CD4-positive, alpha-beta T cell treated with Interleukin-17A for 4 hours (primary cell): Measurements from ENCODE around the gene DMRTC1B.
"Not testable (repeated sequence)": the region's sequence is repeated elsewhere in the genome, so short reads cannot be mapped to it uniquely, and the experiment has no call there.

Experiments used
- DNase-seq: peaks from one replicate; pipeline ENCODE4 v3.0.0-alpha.2; 2020; ENCODE audit warnings: mixed read lengths

The DMRTC1B gene, protein sequence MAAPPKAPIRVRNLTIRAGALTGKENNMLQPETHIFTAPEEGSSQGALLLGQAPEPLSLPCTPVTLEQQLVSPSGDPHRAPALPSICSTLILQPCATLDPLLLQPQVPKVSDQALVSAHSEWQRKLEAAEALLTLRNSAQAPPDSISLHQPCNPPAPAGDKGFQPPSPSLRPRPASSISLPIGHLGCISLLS

DNA sequence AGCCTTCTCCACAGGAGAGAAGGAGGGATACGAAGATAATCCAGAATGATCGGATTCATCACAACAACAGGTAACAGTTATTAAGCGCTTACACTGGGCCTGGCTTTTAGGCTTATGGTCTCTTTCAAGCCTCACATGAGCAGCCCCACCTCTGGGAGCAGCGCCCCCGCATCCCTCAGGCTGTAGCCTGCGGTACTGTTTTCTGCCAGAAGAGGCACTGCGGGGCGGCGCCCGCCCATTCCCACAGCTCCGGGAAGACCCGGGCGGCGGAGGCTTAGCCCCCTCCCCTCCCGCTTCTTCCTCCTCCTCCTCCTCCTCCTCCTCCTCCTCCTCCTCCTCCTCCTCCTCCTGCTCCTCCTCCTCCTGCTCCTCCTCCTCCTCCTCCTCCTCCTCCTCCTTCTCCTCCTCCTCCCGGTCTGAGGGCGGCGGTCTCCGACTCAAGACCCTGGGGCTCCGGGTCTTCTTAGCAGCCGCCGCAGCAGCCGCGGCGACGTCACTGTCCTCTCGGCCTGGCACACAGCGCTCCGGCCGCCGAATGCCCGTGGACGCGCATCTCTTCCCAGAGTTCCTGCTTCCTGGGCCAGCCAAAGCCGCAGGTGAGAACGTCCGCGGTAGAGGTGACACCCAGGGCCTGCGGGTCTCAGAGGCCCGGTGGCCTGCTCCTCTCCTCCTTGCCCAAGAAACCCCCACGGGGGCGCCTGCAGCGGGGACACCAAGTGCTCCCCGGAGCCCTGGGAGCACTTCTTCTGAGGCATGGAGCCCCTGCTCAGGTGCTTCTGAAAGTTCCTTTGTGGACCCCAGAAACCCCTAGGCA is at the start of gene DMRTC1B:
Gene DMRTC1B, plus strand, starts transcription at position 238 of the 814 bp plus-strand sequence. CDS start 68,246 bp downstream, outside the sequence.
- not testable (repeated sequence) for DNase-seq

DNA sequence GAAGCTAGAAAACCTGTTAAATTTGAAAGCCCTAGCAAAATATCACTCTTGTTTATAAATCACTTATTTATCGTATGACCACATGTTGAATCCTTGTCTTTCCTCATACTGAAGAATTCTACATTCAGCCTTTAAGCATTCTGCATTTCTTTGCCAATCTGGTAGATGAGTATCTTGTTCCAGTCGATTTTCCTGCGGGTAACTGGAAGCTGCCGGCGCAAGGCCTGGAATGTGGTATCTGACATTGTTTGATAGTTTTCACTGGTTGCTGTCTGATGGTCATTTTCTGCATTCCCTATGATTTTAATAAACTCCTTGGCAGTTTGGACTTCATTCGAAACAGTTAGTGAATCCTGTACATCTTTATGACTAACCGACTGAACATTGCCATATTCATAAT is 48.8 kb upstream of the DMRTC1B start:
- no peak for DNase-seq

DNA sequence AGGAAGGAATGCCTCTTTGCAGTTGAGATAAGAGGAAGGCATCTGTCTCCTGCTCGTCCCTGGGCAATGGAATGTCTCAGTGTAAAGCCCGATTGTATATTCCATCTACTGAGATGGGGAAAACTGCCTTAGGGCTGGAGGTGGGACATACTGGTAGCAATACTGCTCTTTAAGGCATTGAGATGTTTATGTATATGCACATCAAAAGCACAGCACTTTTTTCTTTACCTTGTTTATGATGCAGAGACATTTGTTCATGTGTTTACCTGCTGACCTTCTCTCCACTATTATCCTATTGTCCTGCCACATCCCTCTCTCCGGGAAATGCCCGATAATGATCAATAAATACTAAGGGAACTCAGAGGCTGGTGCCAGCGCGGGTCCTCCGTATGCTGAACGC is 43.1 kb upstream of the DMRTC1B start:
- DNase-seq, result not testable (repeated sequence)

DNA sequence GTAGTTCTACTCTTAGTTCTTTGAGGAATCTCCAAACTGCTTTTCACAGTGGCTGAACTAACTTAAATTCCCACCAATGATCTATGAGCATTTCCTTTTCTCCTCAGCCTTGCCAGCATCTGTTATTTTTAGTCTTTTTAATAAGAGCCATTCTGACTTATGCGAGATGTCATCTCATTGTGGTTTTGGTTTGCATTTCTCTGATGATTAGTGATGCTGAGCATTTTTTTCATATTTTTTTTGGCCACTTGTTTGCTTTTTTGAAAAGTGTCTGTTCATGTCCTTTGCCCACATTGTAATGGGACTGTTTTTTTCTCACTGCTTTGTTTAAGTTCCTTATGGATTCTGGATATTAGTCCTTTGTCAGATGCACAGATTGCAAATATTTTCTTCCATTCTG is 41.1 kb upstream of the DMRTC1B start:
- DNase-seq, result no peak

DNA sequence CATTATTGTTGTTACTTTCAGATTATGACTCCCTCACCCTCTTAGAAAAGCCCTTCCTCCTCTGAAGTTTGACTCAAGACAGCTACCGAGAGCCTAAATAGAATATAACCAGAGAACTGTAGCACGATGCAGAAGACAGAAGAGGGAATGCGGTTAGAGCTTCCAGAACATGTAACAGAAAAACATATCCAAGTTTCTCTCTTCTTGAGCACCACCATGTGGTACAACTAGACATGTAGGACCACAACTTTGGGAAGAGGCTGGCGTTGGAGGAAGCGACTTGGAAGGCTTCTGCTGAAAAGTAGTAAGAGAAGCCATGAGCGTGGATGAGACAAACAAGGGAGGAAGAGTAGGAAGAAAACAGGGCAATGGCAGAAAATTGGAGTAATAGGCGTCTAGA is 31.1 kb upstream of the DMRTC1B start:
- DNase-seq, result not testable (repeated sequence)

DNA sequence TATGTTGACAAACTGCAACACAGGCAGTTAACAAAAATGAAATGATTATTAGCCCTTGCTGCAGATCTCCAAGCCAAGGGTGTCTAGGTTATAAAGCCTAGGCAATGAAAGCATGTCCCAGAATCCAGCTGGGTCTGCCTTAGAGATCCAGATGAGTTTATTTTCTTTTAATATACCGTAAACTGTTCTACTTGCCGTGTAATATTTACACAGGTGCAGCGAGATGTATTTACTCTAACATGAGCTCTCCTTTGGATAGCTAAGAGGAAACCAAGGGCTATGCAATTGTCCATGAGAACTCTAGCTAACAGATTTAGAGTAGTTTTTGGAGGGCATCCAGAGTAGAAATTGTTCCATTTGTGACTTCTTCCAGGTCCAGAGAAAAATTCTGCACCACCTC is 28.1 kb upstream of the DMRTC1B start:
- not testable (repeated sequence) for DNase-seq

DNA sequence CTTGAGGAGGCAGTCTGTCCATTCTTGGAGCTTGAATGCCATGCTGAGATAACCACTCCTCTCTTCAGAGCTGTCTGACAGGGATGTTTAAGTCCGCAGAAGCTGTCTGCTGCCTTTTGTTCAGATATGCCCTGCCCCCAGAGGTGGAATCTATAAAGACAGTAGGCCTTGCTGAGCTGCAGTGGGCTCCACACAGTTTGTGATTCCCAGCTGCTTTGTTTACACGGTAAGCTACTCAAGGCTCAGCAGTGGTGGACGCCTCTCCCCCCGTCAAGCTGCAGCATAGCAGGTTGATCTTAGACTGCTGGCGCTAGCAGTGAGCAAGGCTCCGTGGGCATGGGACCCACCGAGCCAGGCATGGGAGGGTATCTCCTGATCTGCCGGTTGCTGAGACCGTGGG is 16.2 kb upstream of the DMRTC1B start:
- not testable (repeated sequence) for DNase-seq

DNA sequence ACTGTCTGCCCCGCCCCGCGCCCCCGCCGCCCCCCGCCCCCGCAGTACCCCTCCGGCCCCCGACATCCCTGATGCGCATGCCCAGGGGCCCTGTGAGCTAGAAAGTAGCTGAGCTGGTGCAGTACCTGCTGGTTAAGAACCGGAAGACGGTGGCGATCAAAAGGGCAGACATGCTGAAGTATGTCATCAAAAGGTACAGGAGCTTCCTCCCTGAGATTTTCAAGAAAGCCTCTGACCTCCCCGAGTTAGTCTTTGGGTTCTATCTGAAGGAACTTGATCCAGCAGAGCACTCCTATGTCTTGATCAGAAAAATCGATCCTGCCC is 739 bp downstream of the DMRTC1B start:
- DNase-seq, result not testable (repeated sequence)

DNA sequence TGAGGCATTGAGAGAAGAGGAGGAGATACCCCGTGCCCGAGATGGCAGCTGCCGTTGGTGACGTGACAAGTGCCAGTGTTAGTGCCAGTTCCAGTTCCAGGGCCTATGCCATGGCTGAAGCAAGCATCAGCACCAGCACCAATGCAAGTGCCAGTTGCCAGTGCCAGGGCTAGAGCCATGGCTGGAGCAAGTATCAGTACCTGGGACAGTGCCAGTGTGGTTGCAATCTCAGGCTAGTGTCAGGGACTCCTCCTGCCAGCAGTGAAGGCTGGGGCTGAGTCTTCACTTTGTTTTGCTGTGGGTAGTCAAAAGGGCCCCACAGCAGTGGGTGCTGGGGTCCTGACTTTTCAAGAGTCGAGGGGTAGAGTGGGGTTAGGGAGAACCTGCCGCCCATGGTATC is 1.5 kb downstream of the DMRTC1B start:
- DNase-seq, result not testable (repeated sequence)

DNA sequence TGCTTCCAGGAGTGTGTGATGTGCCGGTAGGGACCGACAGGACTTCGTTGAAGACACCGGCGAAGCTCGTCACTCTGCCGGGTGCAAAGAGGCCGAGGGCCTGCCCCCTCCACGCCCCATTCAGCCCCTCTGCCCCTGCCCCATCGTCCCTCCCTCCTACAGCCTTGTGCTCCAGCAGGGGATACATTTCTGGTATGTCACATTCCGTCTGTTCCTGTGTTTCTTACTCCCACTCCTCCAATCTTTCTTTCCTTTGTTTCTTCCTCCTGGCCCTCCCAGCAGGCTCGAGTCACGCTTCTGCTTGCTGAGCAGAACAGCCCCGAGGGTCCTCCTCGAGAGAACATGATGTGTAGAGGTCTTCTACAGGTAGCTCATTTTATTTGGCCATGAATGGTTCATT is 5.9 kb downstream of the DMRTC1B start, which contains the start of gene FAM236B:
Gene FAM236B, minus strand, starts transcription at position 101 of the 400 bp plus-strand sequence. Its CDS starts 100 bp downstream, at position 1.
- not testable (repeated sequence) for DNase-seq

DNA sequence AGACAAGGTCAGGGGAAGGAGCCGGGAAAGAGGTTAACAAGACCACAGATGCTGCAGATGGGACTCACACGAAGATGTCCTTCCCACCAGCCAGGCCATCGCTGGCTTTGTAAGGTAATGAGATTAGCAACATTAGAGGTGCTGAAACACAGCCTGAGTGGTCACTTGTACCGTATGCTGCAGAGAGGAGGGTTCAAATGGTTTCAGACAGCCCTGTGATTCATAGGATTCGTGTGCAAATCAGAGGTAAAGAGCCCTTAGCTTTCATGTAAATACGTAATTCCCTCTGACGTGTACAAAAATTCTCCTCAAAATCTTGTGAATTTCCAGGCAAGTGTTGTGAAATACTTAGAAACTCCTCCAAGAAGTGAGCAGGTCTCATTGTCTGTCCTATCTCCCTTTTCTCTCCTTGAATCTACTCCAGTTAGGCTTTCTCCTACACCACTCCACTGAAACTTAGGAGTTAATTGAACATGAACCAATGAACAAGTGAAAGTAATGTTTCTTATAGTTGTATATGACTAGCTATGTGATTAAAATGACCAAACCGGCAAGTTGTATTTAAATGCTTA is 6.8 kb downstream of the DMRTC1B start:
- DNase-seq, result not testable (repeated sequence)

DNA sequence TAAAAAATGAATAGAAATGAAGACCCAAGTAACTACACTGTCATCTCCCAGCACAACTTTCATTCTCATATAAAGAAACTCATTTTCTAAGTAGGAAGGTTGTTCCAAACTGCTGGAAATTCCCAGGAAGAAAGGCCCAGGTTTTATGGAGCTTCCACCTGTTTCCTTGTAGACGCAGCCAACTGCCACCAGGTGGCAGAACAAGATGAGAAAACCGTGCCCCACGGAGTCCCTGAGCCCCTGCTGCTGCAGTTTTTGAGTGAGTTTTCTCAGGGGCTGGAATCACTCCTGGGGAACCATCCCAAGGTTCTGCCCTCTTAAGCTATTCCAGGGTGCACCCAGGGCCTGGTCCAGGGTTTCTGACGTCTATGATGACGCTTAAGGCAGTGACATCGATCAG is 7.3 kb downstream of the DMRTC1B start:
- not testable (repeated sequence) for DNase-seq

DNA sequence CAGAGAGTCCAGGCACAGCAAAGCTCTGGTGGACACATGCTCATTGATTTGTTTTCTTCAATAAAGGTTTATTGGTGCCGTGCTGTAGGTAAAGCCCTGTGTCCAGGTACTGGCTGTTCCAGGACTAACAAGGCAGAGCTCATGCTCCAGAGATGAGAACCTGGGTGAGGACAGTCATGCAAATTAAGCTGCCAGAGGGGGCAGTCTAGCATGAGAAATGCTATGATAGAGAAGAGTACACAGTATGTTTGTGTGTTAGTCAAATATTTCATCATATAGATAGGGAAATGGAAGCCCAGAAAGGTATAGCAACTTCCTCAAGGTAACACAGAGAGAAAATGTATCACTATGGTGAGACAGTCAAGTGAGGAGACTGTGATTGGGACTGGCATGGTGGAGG is 11.5 kb downstream of the DMRTC1B start:
- DNase-seq, result not testable (repeated sequence)

DNA sequence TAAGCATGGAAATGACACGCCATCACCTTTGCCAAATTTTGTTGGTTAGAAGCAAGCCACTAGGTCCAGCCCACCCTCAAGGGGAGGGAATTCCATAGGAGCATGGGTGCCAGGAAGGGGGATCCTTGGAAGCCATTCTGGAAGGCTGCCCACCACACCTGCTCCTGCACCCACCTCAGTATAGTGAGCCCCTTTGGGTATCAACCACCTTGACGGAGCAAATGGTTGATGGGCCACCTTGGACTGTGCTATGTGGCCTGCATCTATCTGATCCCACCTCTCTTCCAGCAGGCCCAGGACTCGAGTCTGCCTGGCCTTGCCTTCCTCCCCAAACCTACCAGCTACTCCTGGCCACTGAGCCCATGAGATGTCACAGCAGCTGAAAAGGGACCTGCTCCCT is 13.7 kb downstream of the DMRTC1B start:
- DNase-seq, result not testable (repeated sequence)

DNA sequence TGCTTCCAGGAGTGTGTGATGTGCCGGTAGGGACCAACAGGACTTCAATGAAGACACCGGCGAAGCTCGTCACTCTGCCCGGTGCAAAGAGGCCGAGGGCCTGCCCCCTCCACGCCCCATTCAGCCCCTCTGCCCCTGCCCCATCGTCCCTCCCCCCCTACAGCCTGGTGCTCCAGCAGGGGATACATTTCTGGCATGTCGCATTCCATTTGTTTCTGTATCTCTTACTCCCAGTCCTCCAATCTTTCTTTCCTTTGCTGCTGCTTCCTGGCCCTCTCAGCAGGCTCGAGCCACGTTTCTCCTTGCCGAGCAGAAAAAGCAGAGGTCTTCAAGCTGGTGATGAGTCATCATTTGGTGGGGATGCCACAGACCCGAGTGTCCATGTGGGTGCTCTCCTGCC is 31.4 kb downstream of the DMRTC1B start, which contains the start of gene FAM236D:
Gene FAM236D, minus strand, starts transcription at position 101 of the 400 bp plus-strand sequence. Its CDS starts 100 bp downstream, at position 1.
- DNase-seq, result not testable (repeated sequence)

DNA sequence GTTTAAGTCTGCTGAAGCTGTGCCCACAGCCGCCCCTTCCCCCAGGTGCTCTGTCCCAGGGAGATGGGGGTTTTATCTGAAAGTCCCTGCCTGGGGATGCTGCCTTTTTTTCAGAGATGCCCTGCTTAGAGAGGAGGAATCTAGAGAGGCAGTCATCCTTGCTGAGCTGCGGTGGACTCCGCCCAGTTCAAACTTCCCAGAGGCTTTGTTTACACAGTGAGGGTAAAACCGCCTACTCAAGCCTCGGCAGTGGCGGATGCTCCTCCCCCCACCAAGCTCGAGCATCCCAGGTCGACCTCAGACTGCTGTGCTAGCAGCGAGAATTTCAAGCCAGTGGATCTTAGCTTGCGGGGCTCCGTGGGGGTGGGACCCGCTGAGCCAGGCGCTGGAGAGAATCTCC is 54.0 kb downstream of the DMRTC1B start:
- not testable (repeated sequence) for DNase-seq

DNA sequence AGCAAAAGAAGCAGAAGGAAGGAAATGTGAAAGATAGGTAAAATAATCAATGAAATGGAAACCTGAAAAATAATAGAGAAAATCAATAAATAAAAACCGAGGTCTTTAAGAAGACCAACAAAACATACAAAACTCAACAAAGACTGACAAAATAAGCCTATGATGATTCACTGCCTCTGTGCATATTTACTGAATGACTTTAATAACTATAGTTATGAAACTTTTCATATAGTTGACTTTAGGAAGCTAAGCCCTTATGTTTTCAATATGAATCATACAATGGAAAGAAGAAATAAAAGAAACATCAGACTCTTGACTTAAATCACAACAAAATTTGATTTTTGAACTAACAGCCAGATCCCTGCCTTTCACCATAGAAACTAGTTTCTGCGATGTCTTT is 60.8 kb downstream of the DMRTC1B start:
- not testable (repeated sequence) for DNase-seq

DNA sequence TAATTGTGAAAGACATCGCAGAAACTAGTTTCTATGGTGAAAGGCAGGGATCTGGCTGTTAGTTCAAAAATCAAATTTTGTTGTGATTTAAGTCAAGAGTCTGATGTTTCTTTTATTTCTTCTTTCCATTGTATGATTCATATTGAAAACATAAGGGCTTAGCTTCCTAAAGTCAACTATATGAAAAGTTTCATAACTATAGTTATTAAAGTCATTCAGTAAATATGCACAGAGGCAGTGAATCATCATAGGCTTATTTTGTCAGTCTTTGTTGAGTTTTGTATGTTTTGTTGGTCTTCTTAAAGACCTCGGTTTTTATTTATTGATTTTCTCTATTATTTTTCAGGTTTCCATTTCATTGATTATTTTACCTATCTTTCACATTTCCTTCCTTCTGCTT is 106.2 kb downstream of the DMRTC1B start:
- DNase-seq, result not testable (repeated sequence)

DNA sequence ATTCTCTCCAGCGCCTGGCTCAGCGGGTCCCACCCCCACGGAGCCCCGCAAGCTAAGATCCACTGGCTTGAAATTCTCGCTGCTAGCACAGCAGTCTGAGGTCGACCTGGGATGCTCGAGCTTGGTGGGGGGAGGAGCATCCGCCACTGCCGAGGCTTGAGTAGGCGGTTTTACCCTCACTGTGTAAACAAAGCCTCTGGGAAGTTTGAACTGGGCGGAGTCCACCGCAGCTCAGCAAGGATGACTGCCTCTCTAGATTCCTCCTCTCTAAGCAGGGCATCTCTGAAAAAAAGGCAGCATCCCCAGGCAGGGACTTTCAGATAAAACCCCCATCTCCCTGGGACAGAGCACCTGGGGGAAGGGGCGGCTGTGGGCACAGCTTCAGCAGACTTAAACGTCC is 113.0 kb downstream of the DMRTC1B start:
- DNase-seq, result not testable (repeated sequence)
